WTC11 (cell line): ENCODE measurements around the gene RMND5B.

Experiments
- CREM ChIP-seq: sonication (generic); formaldehyde crosslinking; IDR thresholded peaks from 2 replicates; pipeline ENCODE4 v1.8.1; 2022; ENCODE audit warnings: mild to moderate bottlenecking, missing genetic modification reagents, moderate library complexity
- CTCF ChIP-seq: fragments of 200-600 bp; IDR thresholded peaks from 2 replicates; pipeline ENCODE4 v1.8.0; 2022; ENCODE audit warnings: antibody characterized with exemption
- E2F1 ChIP-seq: sonication (generic); formaldehyde crosslinking; IDR thresholded peaks from 2 replicates; pipeline ENCODE4 v1.8.0; 2022; ENCODE audit warnings: mild to moderate bottlenecking, missing genetic modification reagents
- MYBL2 ChIP-seq: sonication (generic); formaldehyde crosslinking; IDR thresholded peaks from 2 replicates; pipeline ENCODE4 v1.8.1; 2023; ENCODE audit warnings: mild to moderate bottlenecking, moderate library complexity, missing genetic modification reagents
- NR3C1 ChIP-seq: sonication (generic); formaldehyde crosslinking; conservative IDR thresholded peaks from 2 replicates; pipeline ENCODE4 v1.8.1; 2023; ENCODE audit warnings: low read depth, mild to moderate bottlenecking, missing genetic modification reagents
- ZSCAN18 ChIP-seq: fragments of 250-450 bp; sonication (Bioruptor Pico); IDR thresholded peaks from 2 replicates; pipeline ENCODE4 v2.1.2; 2022; ENCODE audit warnings: mild to moderate bottlenecking, moderate library complexity
- TF ChIP-seq, protein P1 (sequence below): sonication (generic); formaldehyde crosslinking; conservative IDR thresholded peaks from 2 replicates; pipeline ENCODE4 v1.8.1; 2022; ENCODE audit warnings: mild to moderate bottlenecking, missing genetic modification reagents
- TF ChIP-seq, protein P2 (sequence below): sonication (generic); formaldehyde crosslinking; IDR thresholded peaks from 2 replicates; pipeline ENCODE4 v1.8.1; 2023; ENCODE audit warnings: mild to moderate bottlenecking, missing genetic modification reagents, moderate library complexity
- TF ChIP-seq, protein P3 (sequence below): sonication (generic); formaldehyde crosslinking; IDR thresholded peaks from 2 replicates; pipeline ENCODE4 v1.8.1; 2023; ENCODE audit warnings: mild to moderate bottlenecking, missing genetic modification reagents

DNA sequence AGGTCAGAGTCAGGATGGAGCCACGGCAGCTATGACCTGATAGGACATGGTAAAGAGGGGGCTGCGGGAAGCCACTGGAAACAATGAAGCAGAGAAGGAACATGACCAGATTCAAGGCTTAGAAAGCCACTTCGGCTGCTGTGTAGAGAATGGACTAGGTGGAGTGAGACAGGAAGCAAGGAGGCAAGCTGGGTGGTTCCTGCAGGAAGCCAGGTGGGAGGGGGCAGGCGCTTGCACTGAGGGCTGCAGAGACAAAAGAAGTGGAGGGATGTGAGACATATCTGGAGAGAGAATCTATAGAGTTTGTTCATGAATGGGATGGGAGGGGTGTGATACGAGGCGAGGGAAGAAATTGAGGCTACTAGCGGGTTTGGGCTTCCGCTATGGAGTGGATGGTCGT lies 36.5 kb upstream of the RMND5B start:
- no peak for TF ChIP-seq CTCF
- TF ChIP-seq ZSCAN18 (CRISPR knock-in tag), result no peak
- TF ChIP-seq MYBL2 (CRISPR knock-in tag), result no peak
- no peak for TF ChIP-seq NR3C1 (CRISPR knock-in tag)
- TF ChIP-seq, protein P1, sequence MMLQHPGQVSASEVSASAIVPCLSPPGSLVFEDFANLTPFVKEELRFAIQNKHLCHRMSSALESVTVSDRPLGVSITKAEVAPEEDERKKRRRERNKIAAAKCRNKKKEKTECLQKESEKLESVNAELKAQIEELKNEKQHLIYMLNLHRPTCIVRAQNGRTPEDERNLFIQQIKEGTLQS, result no peak
- TF ChIP-seq, protein P2, sequence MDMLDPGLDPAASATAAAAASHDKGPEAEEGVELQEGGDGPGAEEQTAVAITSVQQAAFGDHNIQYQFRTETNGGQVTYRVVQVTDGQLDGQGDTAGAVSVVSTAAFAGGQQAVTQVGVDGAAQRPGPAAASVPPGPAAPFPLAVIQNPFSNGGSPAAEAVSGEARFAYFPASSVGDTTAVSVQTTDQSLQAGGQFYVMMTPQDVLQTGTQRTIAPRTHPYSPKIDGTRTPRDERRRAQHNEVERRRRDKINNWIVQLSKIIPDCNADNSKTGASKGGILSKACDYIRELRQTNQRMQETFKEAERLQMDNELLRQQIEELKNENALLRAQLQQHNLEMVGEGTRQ, result no peak
- TF ChIP-seq CREM, result no peak
- no peak for TF ChIP-seq E2F1 (CRISPR knock-in tag)
- TF ChIP-seq, protein P3, sequence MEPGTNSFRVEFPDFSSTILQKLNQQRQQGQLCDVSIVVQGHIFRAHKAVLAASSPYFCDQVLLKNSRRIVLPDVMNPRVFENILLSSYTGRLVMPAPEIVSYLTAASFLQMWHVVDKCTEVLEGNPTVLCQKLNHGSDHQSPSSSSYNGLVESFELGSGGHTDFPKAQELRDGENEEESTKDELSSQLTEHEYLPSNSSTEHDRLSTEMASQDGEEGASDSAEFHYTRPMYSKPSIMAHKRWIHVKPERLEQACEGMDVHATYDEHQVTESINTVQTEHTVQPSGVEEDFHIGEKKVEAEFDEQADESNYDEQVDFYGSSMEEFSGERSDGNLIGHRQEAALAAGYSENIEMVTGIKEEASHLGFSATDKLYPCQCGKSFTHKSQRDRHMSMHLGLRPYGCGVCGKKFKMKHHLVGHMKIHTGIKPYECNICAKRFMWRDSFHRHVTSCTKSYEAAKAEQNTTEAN (CRISPR knock-in tag), result no peak
